CD4-positive, alpha-beta T cell treated with Interleukin-6 at 100 ng/mL for 8 hours (primary cell): ENCODE results near the gene OR2A7.
"Not testable (repeated sequence)": the region's sequence is repeated elsewhere in the genome, so short reads cannot be mapped to it uniquely, and the experiment has no call there.

Experiments used
- DNase-seq: peaks from one replicate; pipeline ENCODE4 v3.0.0-alpha.2; 2020; ENCODE audit warnings: mixed read lengths, low spot score

The OR2A7 gene

GRCh38 chr7:144264692-144265091 is at the start of gene OR2A7:
OR2A7 (minus strand) TSS chr7:144264792; CDS start chr7:144259628, 5,164 bp downstream.
- DNase-seq: not testable (repeated sequence)

- DNase-seq: not testable (repeated sequence)
These were observed 47.4 kb upstream of the OR2A7 start, which contains the start of gene OR2A1 for GRCh38 chr7:144311872-144312469. OR2A1 (plus strand) TSS chr7:144312419; CDS start chr7:144318125, 5,706 bp downstream.

GRCh38 chr7:144311218-144311617 is 46.6 kb upstream of the OR2A7 start:
- not testable (repeated sequence) for DNase-seq

- DNase-seq: not testable (repeated sequence)
These were observed 45.1 kb upstream of the OR2A7 start for GRCh38 chr7:144309702-144310101.

- DNase-seq: not testable (repeated sequence)
These were observed 40.6 kb upstream of the OR2A7 start for GRCh38 chr7:144305156-144305555.

GRCh38 chr7:144303607-144304006 is 39.0 kb upstream of the OR2A7 start:
- not testable (repeated sequence) for DNase-seq

GRCh38 chr7:144302578-144303303 is 38.1 kb upstream of the OR2A7 start:
- DNase-seq: not testable (repeated sequence)

GRCh38 chr7:144293794-144294499 is 29.4 kb upstream of the OR2A7 start:
- not testable (repeated sequence) for DNase-seq

GRCh38 chr7:144292384-144293161 is 28.0 kb upstream of the OR2A7 start:
- not testable (repeated sequence) for DNase-seq

- DNase-seq: not testable (repeated sequence)
These were observed 27.0 kb upstream of the OR2A7 start for GRCh38 chr7:144291607-144292006.

GRCh38 chr7:144287171-144287784 is 22.7 kb upstream of the OR2A7 start:
- not testable (repeated sequence) for DNase-seq

GRCh38 chr7:144283716-144284115 is 19.1 kb upstream of the OR2A7 start:
- DNase-seq: not testable (repeated sequence)

- DNase-seq: not testable (repeated sequence)
These were observed 17.9 kb upstream of the OR2A7 start for GRCh38 chr7:144282490-144282889.

- not testable (repeated sequence) for DNase-seq
These were observed 17.4 kb upstream of the OR2A7 start for GRCh38 chr7:144281981-144282380.

- not testable (repeated sequence) for DNase-seq
These were observed 15.4 kb upstream of the OR2A7 start for GRCh38 chr7:144280010-144280409.

GRCh38 chr7:144275281-144275680 is 10.7 kb upstream of the OR2A7 start:
- DNase-seq: not testable (repeated sequence)

GRCh38 chr7:144269188-144269587 is 4.6 kb upstream of the OR2A7 start, which contains the start of gene CTAGE8:
CTAGE8 (minus strand) TSS chr7:144269288; CDS start chr7:144269250, 38 bp downstream.
- not testable (repeated sequence) for DNase-seq

GRCh38 chr7:144262128-144262527 is 2.5 kb downstream of the OR2A7 start:
- not testable (repeated sequence) for DNase-seq

GRCh38 chr7:144259067-144259466 is 5.5 kb downstream of the OR2A7 start:
- DNase-seq: not testable (repeated sequence)

- DNase-seq: no peak
These were observed 8.5 kb downstream of the OR2A7 start for GRCh38 chr7:144256112-144256511.

GRCh38 chr7:144255471-144255897 is 9.1 kb downstream of the OR2A7 start:
- DNase-seq: peak; percentile 0
